Right lobe of liver (tissue), 4 donors: ENCODE measurements around the gene MCF2L2.

Experiments used
- CTCF ChIP-seq, 4 donors: fragments of 200-600 bp in 3 of 4; fragments of 450-650 bp in 1 of 4; IDR thresholded peaks; one replicate each; pipeline versions ENCODE4 v1.5.1 to v1.8.0; 2016 to 2022; ENCODE audit warnings: antibody characterized with exemption in 4 of 4, mild to moderate bottlenecking in 2 of 4
- POLR2A ChIP-seq: fragments of 450-650 bp; IDR thresholded peaks from one replicate; pipeline ENCODE4 v1.6.1; 2017; ENCODE audit warnings: antibody characterized with exemption, mild to moderate bottlenecking
- donor health status: DM: no; HTN: no; CAD: no.
- donor health status: DM: no; HTN: no; CAD: no.
- donor health status: DM: no; HTN: yes; CAD: no.

DNA sequence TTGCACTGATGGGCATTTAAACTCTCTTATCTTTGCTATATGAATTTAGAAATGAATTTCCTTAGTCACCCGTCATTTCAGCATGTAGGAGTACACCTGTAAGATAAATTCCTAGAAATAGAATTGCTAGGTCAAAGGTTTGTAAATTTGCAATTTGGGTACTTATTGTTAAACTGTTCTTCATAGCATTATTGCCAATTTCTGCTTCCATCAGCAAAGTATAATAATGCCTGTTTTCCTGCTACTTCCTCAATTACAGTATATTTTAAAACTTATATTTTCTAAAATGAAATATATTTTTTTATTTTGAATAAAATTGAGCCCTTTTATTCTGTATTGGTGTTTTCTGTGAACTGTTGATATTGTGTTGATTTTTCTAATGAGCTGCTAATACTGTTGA, 16.3 kb upstream of the MCF2L2 start:
- TF ChIP-seq CTCF (IDR thresholded peaks at IDR 0.05) (no peak), POLR2A (no peak)
